NCI-H1105 (cell line): ENCODE measurements around the gene PUSL1.

Source experiments
- DNase-seq: peaks from one replicate; lab custom pipeline; 2025; lab: John Stamatoyannopoulos, UW

PUSL1 gene

DNA sequence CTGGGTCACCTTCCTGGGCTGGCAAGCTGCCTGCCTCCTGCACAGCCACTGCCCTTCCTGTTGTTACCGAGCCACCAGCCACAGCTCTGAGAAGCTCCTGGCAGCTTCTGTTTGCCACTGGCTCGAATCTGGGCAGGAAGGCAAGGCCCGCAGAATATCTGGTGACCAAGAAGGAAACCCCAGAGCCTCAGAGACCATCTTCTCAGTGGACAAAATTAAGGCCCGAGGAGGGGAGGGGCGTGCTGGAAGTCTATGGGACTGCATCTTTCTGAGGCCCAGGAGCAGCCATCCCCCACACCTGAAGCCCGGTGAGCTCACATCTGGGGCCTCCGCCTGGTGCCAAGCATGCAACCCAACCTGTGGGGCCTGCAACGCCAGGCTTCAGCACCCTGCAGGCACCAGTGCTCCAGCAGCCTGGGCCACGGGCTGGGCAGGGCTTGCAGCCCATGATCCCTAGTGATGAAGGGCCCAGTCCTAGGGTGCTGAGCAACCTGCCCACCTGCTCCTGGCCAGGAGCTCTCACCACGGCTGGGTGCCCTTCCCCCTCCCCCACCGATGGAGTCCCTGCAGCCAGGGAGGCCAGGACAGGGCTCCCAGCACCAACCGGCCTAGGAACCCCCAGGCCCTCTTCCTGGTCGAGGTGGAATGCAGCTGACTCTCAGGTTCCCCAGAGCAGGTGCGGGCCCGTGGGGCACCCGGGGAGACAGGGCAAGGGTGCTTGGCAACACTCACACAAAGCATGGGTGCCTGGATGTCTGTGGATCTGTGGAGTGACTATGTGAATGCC, 17.1 kb downstream of the PUSL1 start:
- no peak for DNase-seq

DNA sequence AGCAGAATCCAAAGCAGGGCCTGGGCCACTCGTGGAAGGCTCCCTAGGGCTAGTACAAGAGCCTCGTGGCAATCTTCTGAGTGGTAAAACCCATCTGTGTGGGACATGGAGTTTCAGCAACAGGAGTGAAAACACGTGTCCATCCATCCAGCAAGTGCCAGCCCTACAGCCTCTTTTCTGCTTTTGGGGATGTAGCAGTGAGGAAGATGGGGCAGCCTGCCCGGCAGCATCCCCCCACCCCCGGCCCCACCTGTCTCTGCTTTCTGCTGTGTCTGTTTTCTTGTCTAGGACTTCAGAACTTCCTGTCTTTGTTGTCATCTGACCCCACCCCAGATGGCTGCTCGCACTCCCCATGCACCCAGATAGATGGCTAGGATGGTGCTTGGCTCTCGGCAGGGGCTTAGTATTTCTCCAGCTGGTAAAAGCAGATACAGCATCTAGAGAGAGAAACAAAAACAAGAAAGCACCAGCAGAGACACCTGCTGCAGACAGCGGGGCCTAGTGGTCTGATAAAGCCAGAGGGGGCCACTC, 17.7 kb downstream of the PUSL1 start:
- no peak for DNase-seq

DNA sequence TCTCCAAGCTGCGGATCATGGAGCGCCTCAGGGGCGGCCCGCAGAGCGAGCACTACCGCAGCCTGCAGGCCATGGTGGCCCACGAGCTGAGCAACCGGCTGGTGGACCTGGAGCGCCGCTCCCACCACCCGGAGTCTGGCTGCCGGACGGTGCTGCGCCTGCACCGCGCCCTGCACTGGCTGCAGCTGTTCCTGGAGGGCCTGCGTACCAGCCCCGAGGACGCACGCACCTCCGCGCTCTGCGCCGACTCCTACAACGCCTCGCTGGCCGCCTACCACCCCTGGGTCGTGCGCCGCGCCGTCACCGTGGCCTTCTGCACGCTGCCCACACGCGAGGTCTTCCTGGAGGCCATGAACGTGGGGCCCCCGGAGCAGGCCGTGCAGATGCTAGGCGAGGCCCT, 18.9 kb downstream of the PUSL1 start:
- DNase-seq: no peak

DNA sequence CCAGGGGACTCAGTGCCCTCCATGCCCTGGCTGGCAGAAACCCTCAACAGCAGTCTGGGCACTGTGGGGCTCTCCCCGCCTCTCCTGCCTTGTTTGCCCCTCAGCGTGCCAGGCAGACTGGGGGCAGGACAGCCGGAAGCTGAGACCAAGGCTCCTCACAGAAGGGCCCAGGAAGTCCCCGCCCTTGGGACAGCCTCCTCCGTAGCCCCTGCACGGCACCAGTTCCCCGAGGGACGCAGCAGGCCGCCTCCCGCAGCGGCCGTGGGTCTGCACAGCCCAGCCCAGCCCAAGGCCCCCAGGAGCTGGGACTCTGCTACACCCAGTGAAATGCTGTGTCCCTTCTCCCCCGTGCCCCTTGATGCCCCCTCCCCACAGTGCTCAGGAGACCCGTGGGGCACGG, 19.9 kb downstream of the PUSL1 start:
- no peak for DNase-seq

DNA sequence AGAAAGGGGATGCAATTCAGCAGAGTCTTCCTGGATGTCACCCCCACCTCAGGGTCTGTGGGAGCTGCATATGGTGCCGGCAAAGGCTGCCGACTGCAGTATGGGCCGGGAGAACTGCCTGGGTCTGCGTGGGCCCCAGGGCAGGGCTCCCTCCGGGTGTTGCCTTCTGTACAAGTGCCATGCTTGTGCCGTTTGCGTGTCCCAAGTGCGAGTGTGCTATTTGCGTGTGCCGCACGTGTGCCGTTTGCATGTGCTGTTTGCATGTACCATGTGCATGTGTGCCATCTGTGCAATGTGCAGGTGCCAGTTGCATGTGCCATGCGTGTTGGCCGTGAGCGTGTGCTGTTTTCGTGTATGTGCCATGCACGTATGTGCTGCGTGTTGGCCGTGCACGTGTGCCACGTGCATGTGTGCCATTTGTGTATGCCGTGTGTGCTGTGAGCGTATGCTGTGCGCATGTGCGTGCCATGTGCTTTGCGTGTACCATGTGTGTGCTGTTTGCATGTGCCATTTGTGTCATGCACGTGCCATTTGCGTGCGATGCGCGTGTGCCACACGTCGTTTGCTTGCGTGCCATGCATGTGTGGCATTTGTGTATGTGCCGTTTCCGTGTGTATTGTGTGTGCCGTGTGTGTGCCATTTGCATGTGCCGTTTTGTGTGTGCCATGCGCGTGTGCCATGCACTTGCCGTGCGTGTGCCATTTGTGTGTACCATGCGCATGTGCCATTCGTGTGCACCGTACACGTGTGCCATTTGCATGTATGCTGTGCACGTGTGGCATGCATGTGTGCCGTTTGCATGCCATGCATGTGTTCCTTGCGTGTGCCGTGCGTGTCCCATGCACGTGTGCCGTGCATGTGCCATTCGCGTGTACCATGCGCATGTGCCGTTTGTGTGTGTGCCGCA, 21.2 kb downstream of the PUSL1 start:
- no peak for DNase-seq

DNA sequence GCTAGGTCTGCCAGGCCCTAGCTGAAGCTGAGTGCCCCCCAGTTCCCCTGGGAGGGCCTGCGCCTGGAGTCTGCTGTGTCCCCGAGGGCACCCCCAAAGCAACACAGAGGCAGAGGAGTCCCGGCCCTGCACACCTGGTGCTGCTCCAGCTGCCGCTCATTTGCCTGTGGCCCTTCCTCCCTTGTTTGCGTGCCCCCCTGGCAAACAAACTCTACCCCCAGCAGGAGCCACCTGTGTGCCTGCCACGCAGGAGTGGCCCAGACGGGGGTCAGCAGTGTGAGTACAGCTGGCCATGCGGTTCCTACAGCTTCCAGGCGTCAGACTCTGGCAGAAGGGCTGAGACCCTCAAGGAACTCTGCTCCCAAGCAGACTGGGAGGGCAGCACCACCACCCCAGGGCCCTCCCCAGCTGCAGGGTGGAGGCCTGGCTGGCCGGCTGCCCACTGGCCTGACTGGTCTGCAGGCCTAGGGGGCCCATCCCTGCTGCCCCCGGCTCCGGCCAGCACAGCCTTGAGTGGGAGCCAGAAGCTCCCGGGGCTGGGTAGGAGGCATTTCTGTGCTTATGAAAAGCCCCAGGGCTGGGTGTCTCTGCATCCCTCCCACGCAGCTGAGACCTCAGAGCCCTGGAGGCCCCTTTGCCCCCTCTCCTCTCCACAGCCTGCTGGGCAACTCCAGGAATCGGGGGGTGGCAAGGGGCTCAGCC, 22.1 kb downstream of the PUSL1 start:
- no peak for DNase-seq

DNA sequence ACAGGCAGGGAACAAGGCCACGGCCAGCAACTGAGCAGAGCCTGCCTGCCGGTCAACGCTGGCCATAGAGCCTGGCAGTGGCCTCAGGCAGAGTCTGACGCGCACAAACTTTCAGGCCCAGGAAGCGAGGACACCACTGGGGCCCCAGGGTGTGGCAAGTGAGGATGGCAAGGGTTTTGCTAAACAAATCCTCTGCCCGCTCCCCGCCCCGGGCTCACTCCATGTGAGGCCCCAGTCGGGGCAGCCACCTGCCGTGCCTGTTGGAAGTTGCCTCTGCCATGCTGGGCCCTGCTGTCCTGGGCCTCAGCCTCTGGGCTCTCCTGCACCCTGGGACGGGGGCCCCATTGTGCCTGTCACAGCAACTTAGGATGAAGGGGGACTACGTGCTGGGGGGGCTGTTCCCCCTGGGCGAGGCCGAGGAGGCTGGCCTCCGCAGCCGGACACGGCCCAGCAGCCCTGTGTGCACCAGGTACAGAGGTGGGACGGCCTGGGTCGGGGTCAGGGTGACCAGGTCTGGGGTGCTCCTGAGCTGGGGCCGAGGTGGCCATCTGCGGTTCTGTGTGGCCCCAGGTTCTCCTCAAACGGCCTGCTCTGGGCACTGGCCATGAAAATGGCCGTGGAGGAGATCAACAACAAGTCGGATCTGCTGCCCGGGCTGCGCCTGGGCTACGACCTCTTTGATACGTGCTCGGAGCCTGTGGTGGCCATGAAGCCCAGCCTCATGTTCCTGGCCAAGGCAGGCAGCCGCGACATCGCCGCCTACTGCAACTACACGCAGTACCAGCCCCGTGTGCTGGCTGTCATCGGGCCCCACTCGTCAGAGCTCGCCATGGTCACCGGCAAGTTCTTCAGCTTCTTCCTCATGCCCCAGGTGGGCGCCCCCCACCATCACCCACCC, 22.9 kb downstream of the PUSL1 start, which contains the start of gene TAS1R3:
TSS of gene TAS1R3 (plus strand) at position 213 of the 898 bp plus-strand sequence. CDS start at position 279, 66 bp downstream.
- peak; percentile 16 for DNase-seq

DNA sequence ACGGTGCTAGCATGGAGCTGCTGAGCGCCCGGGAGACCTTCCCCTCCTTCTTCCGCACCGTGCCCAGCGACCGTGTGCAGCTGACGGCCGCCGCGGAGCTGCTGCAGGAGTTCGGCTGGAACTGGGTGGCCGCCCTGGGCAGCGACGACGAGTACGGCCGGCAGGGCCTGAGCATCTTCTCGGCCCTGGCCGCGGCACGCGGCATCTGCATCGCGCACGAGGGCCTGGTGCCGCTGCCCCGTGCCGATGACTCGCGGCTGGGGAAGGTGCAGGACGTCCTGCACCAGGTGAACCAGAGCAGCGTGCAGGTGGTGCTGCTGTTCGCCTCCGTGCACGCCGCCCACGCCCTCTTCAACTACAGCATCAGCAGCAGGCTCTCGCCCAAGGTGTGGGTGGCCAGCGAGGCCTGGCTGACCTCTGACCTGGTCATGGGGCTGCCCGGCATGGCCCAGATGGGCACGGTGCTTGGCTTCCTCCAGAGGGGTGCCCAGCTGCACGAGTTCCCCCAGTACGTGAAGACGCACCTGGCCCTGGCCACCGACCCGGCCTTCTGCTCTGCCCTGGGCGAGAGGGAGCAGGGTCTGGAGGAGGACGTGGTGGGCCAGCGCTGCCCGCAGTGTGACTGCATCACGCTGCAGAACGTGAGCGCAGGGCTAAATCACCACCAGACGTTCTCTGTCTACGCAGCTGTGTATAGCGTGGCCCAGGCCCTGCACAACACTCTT, 23.8 kb downstream of the PUSL1 start:
- no peak for DNase-seq

DNA sequence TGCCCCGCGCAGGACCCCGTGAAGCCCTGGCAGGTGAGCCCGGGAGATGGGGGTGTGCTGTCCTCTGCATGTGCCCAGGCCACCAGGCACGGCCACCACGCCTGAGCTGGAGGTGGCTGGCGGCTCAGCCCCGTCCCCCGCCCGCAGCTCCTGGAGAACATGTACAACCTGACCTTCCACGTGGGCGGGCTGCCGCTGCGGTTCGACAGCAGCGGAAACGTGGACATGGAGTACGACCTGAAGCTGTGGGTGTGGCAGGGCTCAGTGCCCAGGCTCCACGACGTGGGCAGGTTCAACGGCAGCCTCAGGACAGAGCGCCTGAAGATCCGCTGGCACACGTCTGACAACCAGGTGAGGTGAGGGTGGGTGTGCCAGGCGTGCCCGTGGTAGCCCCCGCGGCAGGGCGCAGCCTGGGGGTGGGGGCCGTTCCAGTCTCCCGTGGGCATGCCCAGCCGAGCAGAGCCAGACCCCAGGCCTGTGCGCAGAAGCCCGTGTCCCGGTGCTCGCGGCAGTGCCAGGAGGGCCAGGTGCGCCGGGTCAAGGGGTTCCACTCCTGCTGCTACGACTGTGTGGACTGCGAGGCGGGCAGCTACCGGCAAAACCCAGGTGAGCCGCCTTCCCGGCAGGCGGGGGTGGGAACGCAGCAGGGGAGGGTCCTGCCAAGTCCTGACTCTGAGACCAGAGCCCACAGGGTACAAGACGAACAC, 24.5 kb downstream of the PUSL1 start:
- no peak for DNase-seq

DNA sequence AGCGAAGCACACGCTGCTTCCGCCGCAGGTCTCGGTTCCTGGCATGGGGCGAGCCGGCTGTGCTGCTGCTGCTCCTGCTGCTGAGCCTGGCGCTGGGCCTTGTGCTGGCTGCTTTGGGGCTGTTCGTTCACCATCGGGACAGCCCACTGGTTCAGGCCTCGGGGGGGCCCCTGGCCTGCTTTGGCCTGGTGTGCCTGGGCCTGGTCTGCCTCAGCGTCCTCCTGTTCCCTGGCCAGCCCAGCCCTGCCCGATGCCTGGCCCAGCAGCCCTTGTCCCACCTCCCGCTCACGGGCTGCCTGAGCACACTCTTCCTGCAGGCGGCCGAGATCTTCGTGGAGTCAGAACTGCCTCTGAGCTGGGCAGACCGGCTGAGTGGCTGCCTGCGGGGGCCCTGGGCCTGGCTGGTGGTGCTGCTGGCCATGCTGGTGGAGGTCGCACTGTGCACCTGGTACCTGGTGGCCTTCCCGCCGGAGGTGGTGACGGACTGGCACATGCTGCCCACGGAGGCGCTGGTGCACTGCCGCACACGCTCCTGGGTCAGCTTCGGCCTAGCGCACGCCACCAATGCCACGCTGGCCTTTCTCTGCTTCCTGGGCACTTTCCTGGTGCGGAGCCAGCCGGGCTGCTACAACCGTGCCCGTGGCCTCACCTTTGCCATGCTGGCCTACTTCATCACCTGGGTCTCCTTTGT, 25.3 kb downstream of the PUSL1 start:
- DNase-seq: no peak

DNA sequence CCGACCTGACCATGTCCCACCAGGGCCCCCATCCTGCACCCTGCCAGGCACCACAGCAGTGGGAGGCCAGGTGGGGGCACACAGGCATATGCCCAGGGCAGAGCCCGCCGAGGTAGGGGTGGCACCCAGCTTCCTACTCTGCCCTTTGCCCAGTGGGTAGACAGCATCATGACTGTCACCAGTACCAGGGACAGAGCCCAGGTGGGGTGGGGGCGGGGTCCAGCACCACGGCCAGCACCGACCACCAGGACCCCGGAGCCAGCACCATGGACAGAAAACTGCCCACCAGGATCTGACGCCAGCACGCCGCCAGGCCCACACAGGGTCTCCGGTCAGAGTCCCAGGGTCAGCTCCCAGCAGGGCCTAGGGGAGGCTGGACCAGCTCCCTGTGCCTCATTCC, 26.4 kb downstream of the PUSL1 start:
- no peak for DNase-seq

DNA sequence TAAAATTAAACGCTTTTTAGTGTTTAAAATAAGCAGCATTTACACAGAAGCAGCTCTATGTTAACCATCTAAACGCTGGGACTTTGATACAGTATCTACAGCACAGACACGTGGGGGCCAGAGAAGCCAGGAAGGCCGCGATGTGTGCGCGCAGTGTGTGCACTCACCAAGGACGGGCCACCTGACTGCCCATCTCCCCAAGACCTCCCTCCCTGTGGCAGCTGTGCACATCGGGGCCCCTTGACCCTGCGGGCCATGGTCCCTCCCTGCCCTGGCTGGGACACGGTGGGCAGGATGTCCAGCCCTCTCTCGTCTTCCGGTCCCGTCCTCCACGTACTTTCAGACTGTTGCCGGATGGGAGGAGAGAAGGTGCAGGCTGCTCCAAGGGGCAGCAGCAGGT, 26.9 kb downstream of the PUSL1 start:
- no peak for DNase-seq

DNA sequence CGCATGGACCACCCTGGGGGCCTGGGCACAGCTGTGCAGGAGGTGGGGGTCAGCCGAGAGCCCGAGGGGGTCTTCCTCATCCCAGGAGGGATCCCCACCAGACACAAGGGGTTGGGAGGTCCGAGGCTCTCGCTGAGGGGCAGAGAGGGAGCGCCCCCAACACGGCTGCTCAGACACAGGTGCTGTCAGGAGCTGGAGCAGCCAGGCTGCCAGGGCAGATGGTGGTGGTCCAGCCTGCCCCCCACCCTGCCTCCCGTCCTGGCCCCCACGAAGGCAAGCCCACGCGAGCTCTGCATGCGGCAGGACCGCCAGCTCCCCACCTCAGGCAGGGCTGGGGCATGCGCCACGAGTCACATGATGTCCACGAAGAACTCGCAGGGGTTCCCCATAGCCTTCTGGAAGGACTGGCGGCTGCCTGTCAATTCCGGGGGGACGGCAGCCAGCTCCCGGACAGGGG, 27.4 kb downstream of the PUSL1 start:
- no peak for DNase-seq

DNA sequence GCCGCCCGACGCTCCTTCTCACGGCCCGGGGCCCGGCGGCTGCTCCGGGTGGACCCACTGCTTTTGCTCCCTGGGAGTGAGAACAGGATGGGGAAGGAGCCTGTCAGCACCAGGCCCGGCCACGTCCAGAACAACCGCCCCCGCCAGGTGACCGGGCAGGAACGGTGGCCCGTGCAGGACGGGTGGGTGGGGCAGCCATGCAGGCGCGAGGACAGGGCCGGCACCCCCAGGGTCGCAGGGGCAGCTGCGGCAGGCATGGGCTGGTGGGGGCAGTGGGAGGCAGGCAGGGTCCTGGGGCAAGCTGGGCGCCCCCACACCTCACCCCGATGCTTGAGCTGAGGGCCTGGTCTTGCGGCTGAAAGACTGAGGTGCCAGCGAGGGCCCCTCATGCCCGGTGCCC, 28.0 kb downstream of the PUSL1 start:
- DNase-seq: no peak

DNA sequence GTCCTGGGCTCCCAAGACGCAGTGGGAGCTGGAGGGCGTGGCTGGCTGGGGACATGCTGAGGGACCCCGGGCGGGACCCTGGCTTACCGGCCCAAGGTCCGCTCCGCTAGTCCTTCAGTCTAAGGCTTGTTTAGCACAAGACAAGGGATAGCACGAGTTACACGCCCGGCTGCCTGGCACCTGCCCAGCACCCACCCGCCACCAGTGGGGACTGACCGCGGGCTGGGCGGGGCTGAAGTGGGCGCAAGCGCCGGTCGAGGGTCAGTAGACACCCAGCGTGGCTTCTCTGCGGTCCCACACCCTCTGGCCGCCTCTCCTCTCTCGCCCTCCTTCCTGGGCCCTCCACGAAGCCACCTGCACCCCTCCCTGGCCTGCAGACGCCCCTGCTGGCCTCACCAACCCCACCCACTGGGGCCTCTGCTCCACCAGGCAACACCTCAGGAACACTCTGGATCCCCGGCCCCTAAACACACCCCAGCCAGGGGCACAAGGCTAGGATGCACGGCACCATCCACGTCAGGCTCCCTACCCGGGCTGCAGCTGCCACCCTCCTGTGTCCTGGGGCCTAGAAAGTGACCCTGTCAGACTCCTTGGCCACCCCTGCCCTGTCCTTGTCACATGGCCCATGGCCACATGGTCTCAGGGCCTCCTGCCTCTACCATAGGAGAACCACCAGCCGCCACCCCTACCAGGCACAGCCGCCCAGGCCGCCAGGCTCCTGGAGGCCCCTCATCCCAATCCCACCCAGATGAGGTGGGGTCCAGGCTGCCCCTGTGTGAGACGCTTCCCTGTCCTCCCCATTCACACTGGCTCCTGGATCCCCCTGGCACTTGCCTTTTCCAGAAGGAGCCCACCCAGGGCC, 28.8 kb downstream of the PUSL1 start:
- no peak for DNase-seq

DNA sequence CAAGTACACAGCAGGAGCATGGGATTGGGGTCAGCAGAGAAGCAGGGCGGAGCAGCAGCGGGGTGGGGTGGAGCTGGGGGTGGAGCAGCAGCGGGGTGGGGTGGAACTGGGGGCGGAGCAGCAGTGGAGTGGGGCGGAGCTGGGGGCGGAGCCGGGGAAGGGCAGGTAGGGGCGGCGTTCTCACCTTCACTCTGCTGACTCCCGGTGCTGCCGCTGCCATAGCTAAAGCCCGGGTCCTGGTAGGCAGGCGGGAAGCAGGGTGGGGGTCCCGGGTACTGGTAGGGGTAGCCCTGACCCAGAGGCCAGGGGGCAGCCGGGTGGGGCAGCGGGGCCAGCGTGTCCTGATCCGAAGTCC, 29.4 kb downstream of the PUSL1 start:
- DNase-seq: no peak

DNA sequence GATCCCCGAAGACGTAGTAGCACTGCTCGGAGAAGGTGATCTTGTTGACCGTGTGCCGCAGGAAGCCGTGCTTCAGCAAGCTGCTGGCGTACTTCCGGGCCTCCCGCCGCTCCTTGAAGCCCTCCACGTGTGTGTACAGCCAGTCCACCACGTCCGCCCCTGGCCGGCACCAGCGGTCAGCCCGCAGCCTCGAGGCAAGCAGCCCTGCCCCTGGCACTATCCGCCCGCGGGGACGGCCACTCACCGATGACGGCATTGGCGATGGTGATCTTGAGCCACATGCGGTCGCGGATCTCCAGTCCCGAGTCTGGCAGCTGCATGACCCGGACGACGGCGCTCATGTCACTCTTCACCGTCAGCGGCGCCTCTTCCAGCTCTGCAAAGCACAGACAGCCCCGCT, 29.9 kb downstream of the PUSL1 start:
- no peak for DNase-seq

DNA sequence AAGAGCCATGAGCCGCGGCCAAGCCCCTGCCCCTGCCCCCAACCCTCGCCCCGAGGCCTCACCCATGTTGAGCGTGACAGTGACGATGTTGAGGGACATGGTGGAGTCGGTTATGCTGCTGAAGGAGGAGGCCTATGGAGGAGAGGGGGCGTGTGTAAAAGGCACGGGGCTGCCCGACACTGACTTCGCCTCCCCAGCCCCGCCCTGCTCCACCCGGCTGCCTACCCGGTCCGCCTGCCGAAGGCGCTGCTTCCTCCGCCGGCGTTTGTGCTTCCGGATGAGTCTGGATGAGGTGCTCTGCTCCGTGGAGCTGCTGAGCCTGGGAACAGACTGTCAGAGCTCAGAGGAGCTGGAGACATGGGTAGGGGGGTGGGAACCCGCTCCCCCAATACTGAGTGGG, 31.8 kb downstream of the PUSL1 start:
- no peak for DNase-seq
